ENCODE measurements around the gene PCNX3.

The PCNX3 gene

DNA sequence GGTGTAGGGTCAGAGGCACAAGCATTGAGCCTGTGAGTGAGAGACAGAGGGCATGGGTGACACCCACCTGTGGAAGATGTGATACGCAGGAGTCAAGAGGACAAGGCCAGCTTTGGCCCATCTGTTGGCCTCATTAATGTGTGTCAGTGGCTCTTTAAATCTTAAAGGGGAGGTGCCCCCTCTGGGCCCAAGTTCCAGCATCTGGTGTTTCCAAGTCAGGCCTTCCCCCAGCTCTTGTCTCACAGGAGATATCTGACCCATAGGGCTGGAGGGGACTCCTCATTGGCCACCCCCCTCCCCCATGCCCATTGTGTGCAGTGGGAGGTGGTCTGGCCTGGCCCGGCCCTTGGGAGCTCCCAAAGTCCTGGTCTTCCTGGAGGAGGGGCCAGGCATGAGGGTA is 28.9 kb upstream of the PCNX3 start:
- H3K4me3 ChIP-seq (ENCODE audit: low read depth, low read length): no peak overlapping the region
- peak; percentile 33 for DNase-seq (ENCODE audit: low read depth)
- no peak for TF ChIP-seq CTCF (conservative IDR thresholded peaks at IDR 0.05; ENCODE audit: low read depth, low read length)

DNA sequence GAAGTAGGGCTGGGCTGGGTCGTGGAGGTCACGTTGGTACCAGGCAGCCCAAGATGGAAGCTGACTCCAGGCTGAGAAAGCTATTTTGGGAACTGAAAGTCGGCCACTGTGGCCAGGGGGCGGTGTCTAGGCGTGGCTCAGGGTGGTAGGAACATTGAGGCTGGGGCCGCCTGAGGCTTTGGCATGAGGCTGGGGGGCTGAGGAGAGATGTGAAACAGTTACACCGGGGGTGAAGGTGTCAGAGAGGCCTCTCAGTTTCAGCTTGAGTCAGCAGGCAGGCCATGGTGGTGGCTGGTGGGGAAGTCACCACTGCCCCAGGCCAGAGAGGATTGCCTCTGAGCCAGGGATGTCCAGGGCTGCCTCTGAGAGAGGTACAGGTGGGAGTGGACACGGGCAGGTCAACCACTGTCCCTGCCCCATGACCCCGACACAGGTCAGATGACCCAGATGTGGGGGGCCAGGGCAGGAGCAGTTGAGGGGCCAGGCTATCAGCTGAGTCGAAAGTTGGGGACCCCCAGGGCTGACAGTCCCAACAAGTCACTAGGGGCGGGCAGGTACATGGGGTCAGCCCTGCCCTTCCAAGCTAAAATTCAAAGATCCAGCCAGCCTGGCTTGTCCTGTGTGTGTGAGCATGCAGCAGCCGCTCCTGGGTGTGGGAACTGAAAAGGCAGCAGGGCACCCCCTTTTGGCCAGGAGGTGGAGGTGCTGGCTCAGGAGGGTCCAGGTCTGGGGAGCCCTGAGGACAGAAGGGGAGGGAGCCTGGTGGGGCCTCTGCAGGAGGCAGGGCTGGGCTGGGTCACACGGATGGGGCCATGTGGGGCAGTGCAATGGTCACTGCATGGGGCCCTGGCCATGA is 27.1 kb upstream of the PCNX3 start:
- peak; percentile 80 for TF ChIP-seq CTCF (conservative IDR thresholded peaks at IDR 0.05; ENCODE audit: low read depth, low read length)

DNA sequence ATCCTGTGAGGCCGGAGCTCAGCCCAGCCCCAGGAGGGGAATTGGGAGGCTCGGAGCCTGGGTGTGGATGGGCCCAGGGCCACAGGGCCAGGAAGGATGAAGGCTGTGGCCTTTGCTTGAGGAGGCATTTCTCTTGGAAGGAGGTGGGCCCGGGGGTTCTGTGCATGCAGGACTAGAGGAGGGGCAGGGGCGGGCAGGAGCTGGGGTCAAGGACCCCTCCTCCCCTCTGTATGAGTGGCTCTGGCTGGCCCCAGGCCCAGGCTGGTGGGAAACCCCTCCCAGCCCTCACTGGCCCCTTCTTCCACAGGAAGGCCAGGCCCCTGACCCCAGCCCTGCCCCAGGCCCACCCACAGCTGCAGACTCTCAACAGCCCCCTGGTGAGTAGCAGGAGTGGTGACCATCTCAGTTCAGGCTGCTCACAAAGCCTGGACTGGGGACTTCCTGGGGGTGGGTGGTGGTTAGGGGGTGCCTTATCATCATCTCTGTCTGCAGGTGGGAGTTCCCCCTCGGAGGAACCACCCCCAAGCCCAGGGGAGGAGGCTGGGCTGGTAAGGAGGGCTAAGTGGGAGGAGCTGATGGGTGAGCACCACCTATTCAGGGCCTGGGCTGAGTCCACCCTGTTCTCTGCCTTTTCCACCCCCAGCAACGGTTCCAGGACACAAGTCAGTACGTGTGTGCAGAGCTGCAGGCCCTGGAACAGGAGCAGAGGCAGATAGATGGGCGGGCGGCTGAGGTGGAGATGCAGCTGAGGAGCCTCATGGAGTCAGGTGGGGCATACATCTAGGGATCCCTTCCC is 25.9 kb upstream of the PCNX3 start:
- TF ChIP-seq CTCF (conservative IDR thresholded peaks at IDR 0.05; ENCODE audit: low read depth, low read length): no peak
- H3K4me3 ChIP-seq (ENCODE audit: low read depth, low read length): no peak overlapping the region
- DNase-seq (ENCODE audit: low read depth): peak; percentile 15

More for the DNA sequence above, 27.1 kb upstream of the PCNX3 start:
- DNase-seq (ENCODE audit: low read depth): peak; percentile 77
- no peak overlapping the region for H3K4me3 ChIP-seq (ENCODE audit: low read depth, low read length)

DNA sequence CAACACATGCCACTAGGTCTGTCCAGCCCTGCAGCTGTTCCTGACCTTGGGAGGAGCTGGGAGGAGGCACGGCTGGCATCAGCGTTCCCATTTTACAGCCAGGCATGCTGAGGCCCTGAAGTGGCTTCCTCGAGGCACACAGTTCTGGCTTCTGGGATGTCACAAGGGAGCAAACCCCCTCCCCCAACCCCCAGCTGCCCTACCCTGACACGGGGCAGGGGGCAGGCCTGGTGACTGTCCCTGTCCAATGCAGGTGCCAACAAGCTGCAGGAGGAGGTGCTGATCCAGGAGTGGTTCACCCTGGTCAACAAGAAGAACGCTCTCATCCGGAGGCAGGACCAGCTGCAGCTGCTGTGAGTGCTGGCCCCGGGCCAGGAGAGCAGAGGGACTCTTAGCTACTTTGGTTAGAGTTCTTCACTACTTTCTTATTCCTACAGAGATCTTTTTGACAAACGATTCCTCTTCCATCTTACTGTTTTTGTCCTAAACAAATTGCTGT is 25.3 kb upstream of the PCNX3 start:
- DNase-seq (ENCODE audit: low read depth): peak; percentile 78
- no peak overlapping the region for H3K4me3 ChIP-seq (ENCODE audit: low read depth, low read length)
- no peak for TF ChIP-seq CTCF (conservative IDR thresholded peaks at IDR 0.05; ENCODE audit: low read depth, low read length)

DNA sequence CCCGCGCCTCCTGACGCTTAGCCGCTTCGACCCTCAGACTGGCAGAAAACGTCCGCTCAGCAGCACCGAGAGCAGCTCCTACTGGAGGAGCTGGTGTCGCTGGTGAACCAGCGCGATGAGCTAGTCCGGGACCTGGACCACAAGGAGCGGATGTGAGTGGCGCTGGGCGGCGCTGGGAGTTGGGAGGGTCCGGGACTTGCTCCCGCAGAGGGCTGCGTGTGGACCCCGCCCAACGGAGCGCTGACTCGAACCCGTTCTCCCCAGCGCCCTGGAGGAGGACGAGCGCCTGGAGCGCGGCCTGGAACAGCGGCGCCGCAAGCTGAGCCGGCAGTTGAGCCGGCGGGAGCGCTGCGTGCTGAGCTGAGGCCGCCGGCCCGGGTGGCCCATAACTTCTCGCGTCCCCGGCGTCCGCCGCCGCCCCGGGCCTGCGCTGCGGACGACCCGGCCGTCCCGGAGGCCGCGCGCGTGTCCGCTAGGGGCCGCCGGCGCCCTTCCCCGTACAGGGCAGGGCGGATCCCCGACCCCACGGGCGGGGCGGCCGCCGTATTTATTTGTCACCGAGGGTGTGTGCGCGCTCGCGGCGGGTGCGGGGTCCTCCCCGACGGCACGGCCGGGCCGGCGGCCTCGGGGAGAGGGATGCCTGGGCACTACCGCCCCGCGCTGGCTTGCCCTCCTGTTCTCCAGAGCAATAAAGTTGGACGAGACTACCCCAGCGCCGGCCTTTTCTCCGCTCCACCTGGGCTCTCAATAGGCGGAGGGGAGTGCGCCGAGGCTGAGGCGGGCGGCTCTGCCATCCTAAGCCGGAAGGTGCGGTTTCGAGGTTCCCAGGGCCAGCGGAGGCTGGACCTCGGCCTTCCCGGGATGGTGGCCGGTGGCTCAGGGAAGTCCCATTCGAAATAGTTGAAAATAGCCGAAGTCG is 23.4 kb upstream of the PCNX3 start:
- peak; percentile 57 for DNase-seq (ENCODE audit: low read depth)
- peak overlapping the region; percentile 47 for H3K4me3 ChIP-seq (ENCODE audit: low read depth, low read length)
- peak; percentile 23 for TF ChIP-seq CTCF (conservative IDR thresholded peaks at IDR 0.05; ENCODE audit: low read depth, low read length)

- no peak overlapping the region for H3K4me3 ChIP-seq (ENCODE audit: low read depth, low read length)
- DNase-seq (ENCODE audit: low read depth): no peak
- no peak for TF ChIP-seq CTCF (conservative IDR thresholded peaks at IDR 0.05; ENCODE audit: low read depth, low read length)
Measured at GRCh38 chr11:65592858-65593517, 22.6 kb upstream of the PCNX3 start.

All from choroid plexus epithelial cell (primary cell).